Upper lobe of left lung (tissue), 6 donors: ENCODE results near the gene SLC16A8. TPM values are rescaled to one million over a fixed set of nuclear protein-coding genes. Genes with fewer than 3 reads are reported as not detected.
"Not testable (repeated sequence)": the region's sequence is repeated elsewhere in the genome, so short reads cannot be mapped to it uniquely, and the experiment has no call there.

Experiments used
- ATAC-seq, 2 donors: fragments of 200-7000 bp; cut with Tn5 transposase; one replicate each; pipeline ENCODE4 v1.9.1; 2022; ENCODE audit warnings: mild to moderate bottlenecking in 2 of 2, moderate library complexity in 2 of 2; ENCODE audit not compliant: low FRiP score in 2 of 2
- DNase-seq, 2 donors: peaks; one replicate each; pipeline ENCODE4 v3.0.0-alpha.2; 2019 to 2020
- H3K27ac ChIP-seq, 4 donors: fragments of 200-600 bp; sonication (generic); one replicate each; pipeline ENCODE4 v1.5.1; 2016 to 2019
- H3K27me3 ChIP-seq, 4 donors: fragments of 200-600 bp; sonication (generic); one replicate each; pipeline ENCODE4 v1.5.1; 2017 to 2019
- H3K36me3 ChIP-seq, 4 donors: fragments of 200-600 bp; sonication (generic); one replicate each; pipeline ENCODE4 v1.5.1; 2016 to 2019
- H3K4me1 ChIP-seq, 4 donors: fragments of 200-600 bp; sonication (generic); one replicate each; pipeline ENCODE4 v1.5.1; 2018 to 2019
- H3K4me3 ChIP-seq, 4 donors: fragments of 200-600 bp; sonication (generic); one replicate each; pipeline ENCODE4 v1.5.1; 2017 to 2019; ENCODE audit warnings: mild to moderate bottlenecking in 2 of 4, moderate library complexity in 1 of 4
- H3K9me3 ChIP-seq, 4 donors: fragments of 200-600 bp; sonication (generic); one replicate each; pipeline ENCODE4 v1.5.1; 2018 to 2019
- EP300 ChIP-seq, 4 donors: sonication (generic); formaldehyde crosslinking; IDR thresholded peaks; one replicate each; pipeline ENCODE4 v1.5.1; 2017; ENCODE audit warnings: antibody characterized with exemption in 4 of 4, control low read depth in 2 of 4
- POLR2A ChIP-seq, 4 donors: fragments of 450-650 bp; IDR thresholded peaks; one replicate each; pipeline ENCODE4 v1.5.1; 2016 to 2017; ENCODE audit warnings: antibody characterized with exemption in 4 of 4, mild to moderate bottlenecking in 2 of 4
- POLR2AphosphoS5 ChIP-seq, 2 donors: sonication (generic); formaldehyde crosslinking; IDR thresholded peaks; one replicate each; pipeline ENCODE4 v1.5.1; 2017; ENCODE audit warnings: antibody characterized with exemption in 2 of 2
- WGBS, 2 donors: methylation state at CpG; one replicate each; pipeline ENCODE4 v1.1.5; 2017 to 2018; 5-methylcytosine and 5-hydroxymethylcytosine counted together
- total RNA-seq, 6 donors: library from RNA; depleted of rRNA in 4 of 6; stranded (reverse); fragments of >200 nt in 4 of 6; gene quantifications; one replicate each; pipeline versions ENCODE4 v1.1.0 to v1.2.1, GENCODE V29; 2016 to 2021
- TF ChIP-seq, protein P1 (sequence below), 6 experiments: fragments of 450-650 bp in 4 of 6; fragments of 200-600 bp in 2 of 6; sonication (generic) in 2 of 6; IDR thresholded peaks; one replicate each; pipeline ENCODE4 v1.5.1; 2016 to 2019; ENCODE audit warnings: antibody characterized with exemption in 6 of 6
- donor health status: DM: no; HTN: no; CAD: no; lungs with moderate emphysema.
- donor health status: DM: no; HTN: yes; CAD: no; lungs with severe emphysema.

SLC16A8 gene
- total RNA-seq, 6 donors from 2014 or later: 0.26 to 6.3 (median 0.73) TPM; not detected in 2

DNA sequence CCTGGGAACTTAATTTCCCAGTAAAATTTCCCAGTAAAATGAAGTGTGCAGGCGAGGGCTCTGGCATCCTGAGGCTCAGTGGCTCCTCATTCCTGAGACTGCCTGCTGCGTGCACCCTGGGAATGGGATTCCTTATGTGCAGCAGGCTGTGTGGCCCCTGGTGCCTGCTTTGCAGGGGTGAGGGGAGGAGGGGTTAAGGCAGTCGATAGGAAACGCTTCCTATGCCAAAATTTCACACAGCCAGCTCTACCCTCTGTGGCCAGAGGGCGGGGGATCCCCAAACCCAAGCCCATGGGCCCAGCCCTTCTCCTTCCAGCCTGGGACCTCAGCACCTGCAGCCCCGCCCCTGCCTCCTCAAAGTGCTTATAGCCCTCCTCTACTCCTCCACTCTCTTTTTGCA lies 38.6 kb upstream of the SLC16A8 start:
- no peaks in the 10 kb centered on the region for H3K27me3 ChIP-seq
- H3K4me1 ChIP-seq: no peaks in the 10 kb centered on the region
- 82 to 100% methylated on average over 2 to 6 of the region's 6 CpGs for WGBS, 2 donors
- ATAC-seq (no peak), DNase-seq (no peak)
- H3K4me3 ChIP-seq: no peak overlapping the region
- peaks cover 0 to 5% (median 4%) of the 10 kb centered on the region in 4 donors for H3K36me3 ChIP-seq
- H3K27ac ChIP-seq: no peak overlapping the region
- TF ChIP-seq, protein P1, sequence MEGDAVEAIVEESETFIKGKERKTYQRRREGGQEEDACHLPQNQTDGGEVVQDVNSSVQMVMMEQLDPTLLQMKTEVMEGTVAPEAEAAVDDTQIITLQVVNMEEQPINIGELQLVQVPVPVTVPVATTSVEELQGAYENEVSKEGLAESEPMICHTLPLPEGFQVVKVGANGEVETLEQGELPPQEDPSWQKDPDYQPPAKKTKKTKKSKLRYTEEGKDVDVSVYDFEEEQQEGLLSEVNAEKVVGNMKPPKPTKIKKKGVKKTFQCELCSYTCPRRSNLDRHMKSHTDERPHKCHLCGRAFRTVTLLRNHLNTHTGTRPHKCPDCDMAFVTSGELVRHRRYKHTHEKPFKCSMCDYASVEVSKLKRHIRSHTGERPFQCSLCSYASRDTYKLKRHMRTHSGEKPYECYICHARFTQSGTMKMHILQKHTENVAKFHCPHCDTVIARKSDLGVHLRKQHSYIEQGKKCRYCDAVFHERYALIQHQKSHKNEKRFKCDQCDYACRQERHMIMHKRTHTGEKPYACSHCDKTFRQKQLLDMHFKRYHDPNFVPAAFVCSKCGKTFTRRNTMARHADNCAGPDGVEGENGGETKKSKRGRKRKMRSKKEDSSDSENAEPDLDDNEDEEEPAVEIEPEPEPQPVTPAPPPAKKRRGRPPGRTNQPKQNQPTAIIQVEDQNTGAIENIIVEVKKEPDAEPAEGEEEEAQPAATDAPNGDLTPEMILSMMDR (IDR thresholded peaks at IDR 0.05): no peak
- no peak for TF ChIP-seq POLR2A (IDR thresholded peaks at IDR 0.05)
- no peaks in the 10 kb centered on the region for H3K9me3 ChIP-seq

DNA sequence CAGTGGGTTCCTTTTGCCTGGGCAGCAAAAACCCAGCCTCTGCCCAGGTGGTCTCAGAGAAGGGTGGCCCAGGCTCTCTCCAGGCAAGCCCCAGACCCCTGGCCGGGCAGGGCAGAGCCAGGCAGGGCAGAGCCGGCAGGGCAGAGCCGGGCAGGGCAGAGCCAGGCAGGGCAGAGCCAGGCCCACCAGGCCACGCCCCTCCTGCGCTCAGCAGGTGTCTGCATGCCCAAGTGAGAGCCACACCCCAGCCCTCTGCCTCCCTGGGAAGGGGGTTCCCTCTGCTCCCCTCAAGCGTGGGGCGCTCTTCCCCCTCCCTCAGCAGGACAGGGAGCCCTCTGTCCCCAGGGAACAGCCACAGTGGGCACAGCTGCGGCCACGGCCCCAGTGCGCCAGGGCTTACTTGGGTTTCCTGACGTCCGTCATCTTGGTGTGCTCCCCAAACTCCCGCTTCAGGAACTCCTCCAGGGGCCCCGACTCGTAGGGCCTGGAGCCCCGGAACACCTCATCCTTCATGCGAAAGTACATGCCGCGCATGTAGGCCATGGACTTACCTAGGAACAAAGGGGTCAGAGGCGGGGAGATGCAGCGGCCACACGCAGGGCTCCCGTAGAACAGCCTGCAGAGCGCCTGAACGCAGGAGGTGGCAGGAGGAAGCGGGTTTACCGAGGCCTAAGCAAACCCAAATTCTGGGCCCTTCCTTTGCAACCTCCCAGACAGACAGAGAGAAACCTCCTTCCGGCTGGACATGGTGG lies 36.6 kb upstream of the SLC16A8 start:
- 85 to 93% methylated on average over 17 to 28 of the region's 28 CpGs for WGBS, 2 donors
- DNase-seq: peak in 1 of 2 donors; percentile 67
- H3K36me3 ChIP-seq: peaks cover 0 to 3% (median 0%) of the 10 kb centered on the region in 4 donors
- H3K4me1 ChIP-seq: no peaks in the 10 kb centered on the region
- peak in 1 of 2 donors; percentile 16 for ATAC-seq
- H3K27me3 ChIP-seq: no peaks in the 10 kb centered on the region
- H3K9me3 ChIP-seq: no peaks in the 10 kb centered on the region
- no peak for TF ChIP-seq POLR2AphosphoS5 (IDR thresholded peaks at IDR 0.05)
- no peak overlapping the region for H3K27ac ChIP-seq
- no peak overlapping the region for H3K4me3 ChIP-seq

DNA sequence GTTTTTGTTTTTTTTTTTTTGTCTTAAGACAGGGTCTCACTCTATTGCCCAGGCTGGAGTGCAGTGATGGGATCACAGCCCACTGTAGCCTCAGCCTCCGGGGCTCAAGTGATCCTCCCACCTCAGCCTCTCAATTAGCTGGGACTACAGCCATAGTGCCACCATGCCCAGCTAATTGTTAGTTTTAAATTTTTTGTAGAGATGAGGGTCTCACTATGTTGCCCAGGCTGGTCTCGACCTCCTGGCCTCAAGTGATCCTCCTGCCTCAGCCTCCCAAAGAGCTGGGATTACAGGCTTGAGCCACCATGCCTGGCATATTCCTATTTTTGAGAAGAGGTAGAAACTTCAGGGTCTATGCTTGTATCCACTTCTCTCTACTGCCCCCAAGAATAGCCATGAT lies 34.8 kb upstream of the SLC16A8 start:
- H3K27me3 ChIP-seq, H3K4me1 ChIP-seq, H3K36me3 ChIP-seq, DNase-seq, H3K27ac ChIP-seq, H3K4me3 ChIP-seq, ATAC-seq, H3K9me3 ChIP-seq: not testable (repeated sequence)
- WGBS, 2 donors: 96 to 100% methylated on average over 2 of the region's 2 CpGs

DNA sequence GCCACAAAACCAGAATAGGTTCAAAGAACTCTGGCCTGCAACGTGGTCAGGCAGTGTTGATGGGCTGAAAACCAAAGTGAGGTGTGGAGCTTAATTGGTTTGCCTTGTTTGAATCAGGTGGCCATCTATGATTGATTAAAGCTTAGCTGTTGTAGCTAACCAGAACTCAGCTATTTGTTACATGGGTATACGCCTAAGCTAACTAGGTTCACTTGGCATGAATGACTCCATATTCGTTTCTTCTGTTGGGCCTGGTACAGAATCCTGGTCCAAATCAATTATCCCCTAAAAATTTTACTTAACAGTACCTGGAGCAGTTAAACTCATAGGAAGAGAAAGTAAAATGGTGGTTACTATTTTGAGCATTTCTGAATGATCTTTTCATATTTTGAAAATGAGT lies 34.2 kb upstream of the SLC16A8 start:
- DNase-seq (no peak), ATAC-seq (no peak)
- Histone ChIP-seq H3K4me1 (peaks cover 0 to 8% (median 6%) of the 10 kb centered on the region in 4 donors), H3K4me3 (no peak overlapping the region), H3K27ac (no peak overlapping the region), H3K9me3 (no peaks in the 10 kb centered on the region), H3K27me3 (no peaks in the 10 kb centered on the region), H3K36me3 (peaks cover 0 to 3% (median 0%) of the 10 kb centered on the region in 4 donors)
- TF ChIP-seq POLR2A (IDR thresholded peaks at IDR 0.05): no peak
- TF ChIP-seq EP300 (IDR thresholded peaks at IDR 0.05): no peak
- TF ChIP-seq, protein P1 (IDR thresholded peaks at IDR 0.05): no peak
- no peak for TF ChIP-seq POLR2AphosphoS5 (IDR thresholded peaks at IDR 0.05)
- WGBS, 2 donors: 90 to 96% methylated on average over 3 of the region's 3 CpGs

DNA sequence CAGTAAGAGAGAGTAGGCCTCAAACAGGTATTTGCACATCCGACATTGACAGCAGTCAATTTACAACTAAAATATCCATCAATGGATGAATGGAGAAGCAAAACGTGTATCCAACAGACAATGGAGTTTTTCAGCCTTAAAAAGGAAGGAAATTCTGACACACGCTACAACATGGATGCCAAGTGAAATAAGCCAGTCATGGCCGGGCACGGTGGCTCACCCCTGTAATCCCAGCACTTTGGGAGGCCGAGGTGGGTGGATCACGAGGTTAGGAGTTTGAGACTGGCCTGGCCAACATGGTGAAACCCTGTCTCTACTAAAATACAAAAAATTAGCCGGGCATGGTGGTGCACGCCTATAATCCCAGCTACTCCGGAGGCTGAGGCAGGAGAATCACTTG lies 33.6 kb upstream of the SLC16A8 start:
- H3K27ac ChIP-seq, ATAC-seq, H3K4me1 ChIP-seq, H3K4me3 ChIP-seq, DNase-seq, H3K27me3 ChIP-seq, H3K9me3 ChIP-seq, H3K36me3 ChIP-seq: not testable (repeated sequence)
- 93 to 96% methylated on average over 10 of the region's 10 CpGs for WGBS, 2 donors

DNA sequence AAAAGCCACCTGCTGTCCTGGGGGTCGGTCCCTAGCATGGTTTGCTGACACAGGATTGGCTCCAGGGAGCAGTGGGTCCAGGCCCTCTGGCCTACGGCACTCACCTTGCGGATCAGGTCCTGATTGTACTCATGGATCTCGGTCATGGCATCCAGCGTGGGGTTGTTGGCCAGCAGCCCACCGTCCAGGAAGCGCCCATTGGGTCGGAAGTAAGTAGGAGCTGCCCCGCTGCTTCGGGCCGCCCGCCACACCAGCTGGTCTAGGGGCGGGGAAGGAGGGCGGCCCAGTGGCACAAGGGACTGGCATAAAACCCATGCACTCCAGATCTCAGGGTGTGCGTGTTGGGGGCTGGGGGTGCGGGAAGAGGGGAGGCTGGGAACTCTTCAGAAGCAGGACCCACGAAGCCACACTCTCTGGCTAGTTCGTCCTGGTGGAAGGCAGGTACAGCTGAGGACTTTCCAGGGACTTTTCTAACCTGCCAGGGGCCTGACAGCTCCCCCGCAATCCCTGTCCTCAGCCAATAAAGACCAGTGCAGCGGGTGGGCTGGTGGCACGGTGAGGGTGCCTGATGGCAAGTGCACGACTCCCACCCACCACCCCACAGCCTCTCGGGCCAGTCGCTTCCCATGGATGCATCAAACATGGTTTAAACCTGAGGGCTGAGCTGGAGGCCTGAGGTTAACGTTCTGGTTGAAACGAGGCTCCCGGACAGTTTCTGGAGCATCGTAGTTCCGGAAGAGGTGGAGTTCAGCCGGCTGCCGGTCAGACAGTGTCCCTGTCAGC lies 31.6 kb upstream of the SLC16A8 start:
- WGBS, 2 donors: 92 to 93% methylated on average over 18 to 31 of the region's 31 CpGs
- DNase-seq (peak in 1 of 2 donors; percentile 58), ATAC-seq (no peak)
- Histone ChIP-seq H3K4me1 (peaks cover 0 to 8% (median 6%) of the 10 kb centered on the region in 4 donors), H3K9me3 (no peaks in the 10 kb centered on the region), H3K27ac (no peak overlapping the region), H3K36me3 (peaks cover 0 to 3% (median 0%) of the 10 kb centered on the region in 4 donors), H3K27me3 (no peaks in the 10 kb centered on the region), H3K4me3 (no peak overlapping the region)
- TF ChIP-seq EP300 (IDR thresholded peaks at IDR 0.05) (no peak), POLR2AphosphoS5 (IDR thresholded peaks at IDR 0.05) (no peak), POLR2A (IDR thresholded peaks at IDR 0.05) (no peak)
- TF ChIP-seq, protein P1 (IDR thresholded peaks at IDR 0.05): no peak
